Thoracic aorta (tissue), 2 donors: ENCODE results near the gene SSR3. TPM values are rescaled to one million over a fixed set of nuclear protein-coding genes. Genes with fewer than 3 reads are reported as not detected.

Experiments
- ATAC-seq: fragments of 150-250 bp; one replicate; pipeline ENCODE4 v1.8.0; 2017; ENCODE audit warnings: low read depth; ENCODE audit not compliant: insufficient number of reproducible peaks, low FRiP score
- DNase-seq: peaks from one replicate; pipeline ENCODE4 v3.0.0-alpha.2; 2020; ENCODE audit warnings: low spot score
- H3K27ac ChIP-seq, 2 donors: fragments of 200-600 bp; sonication (generic); 1 replicate in 1 of 2; 2 replicates in 1 of 2; pipeline ENCODE4 v1.5.1; 2016; ENCODE audit warnings: mild to moderate bottlenecking in 2 of 2, moderate library complexity in 2 of 2
- H3K27me3 ChIP-seq: fragments of 200-600 bp; sonication (generic); replicated peaks from 2 replicates; pipeline ENCODE4 v1.6.0; 2016; ENCODE audit warnings: mild to moderate bottlenecking; ENCODE audit not compliant: insufficient read depth
- H3K36me3 ChIP-seq: fragments of 200-600 bp; sonication (generic); one replicate; pipeline ENCODE4 v1.5.1; 2016
- H3K4me1 ChIP-seq, 2 donors: fragments of 200-600 bp; sonication (generic); 1 replicate in 1 of 2; 2 replicates in 1 of 2; pipeline versions ENCODE4 v1.5.1 to v1.6.0; 2016; ENCODE audit warnings: low read depth in 2 of 2, mild to moderate bottlenecking in 1 of 2; ENCODE audit not compliant: control insufficient read depth in 1 of 2
- H3K4me3 ChIP-seq: fragments of 200-600 bp; sonication (generic); 2 replicates; pipeline ENCODE4 v1.5.1; 2016; ENCODE audit warnings: mild to moderate bottlenecking
- H3K9me3 ChIP-seq: fragments of 200-600 bp; sonication (generic); 2 replicates; pipeline ENCODE4 v1.5.1; 2016
- CTCF ChIP-seq: fragments of 200-600 bp; sonication (generic); IDR thresholded peaks from one replicate; pipeline ENCODE4 v1.5.1; 2019; ENCODE audit warnings: antibody characterized with exemption
- total RNA-seq, 2 donors: library from RNA; depleted of rRNA; stranded (reverse); fragments of >200 nt; gene quantifications; one replicate each; pipeline versions ENCODE4 v1.1.0 to v1.2.3, GENCODE V29; 2016

Gene SSR3
- total RNA-seq, 2 donors from 2014 or later, result 94.0 to 107 TPM

GRCh38 chr3:156542101-156543042, 12.5 kb downstream of the SSR3 start:
- H3K9me3 ChIP-seq, result no peaks in the 10 kb centered on the region
- peak overlapping the region; percentile 25 to 75 for H3K27ac ChIP-seq
- ATAC-seq (no peak), DNase-seq (no peak)
- no peak overlapping the region for H3K4me3 ChIP-seq
- H3K4me1 ChIP-seq, result peaks cover 14 to 67% of the 10 kb centered on the region in 2 donors
- peaks cover 3% of the 10 kb centered on the region for H3K36me3 ChIP-seq
- no peak for TF ChIP-seq CTCF
- H3K27me3 ChIP-seq, result no peaks in the 10 kb centered on the region

- Histone ChIP-seq H3K9me3 (no peaks in the 10 kb centered on the region), H3K27me3 (no peaks in the 10 kb centered on the region), H3K27ac (no peak overlapping the region), H3K36me3 (peaks cover 6% of the 10 kb centered on the region), H3K4me3 (no peak overlapping the region), H3K4me1 (peaks cover 17 to 55% of the 10 kb centered on the region in 2 donors)
- DNase-seq (no peak), ATAC-seq (no peak)
- no peak for TF ChIP-seq CTCF
Measured at GRCh38 chr3:156539802-156540201, 15.1 kb downstream of the SSR3 start.

- H3K4me3 ChIP-seq, result no peak overlapping the region
- H3K27ac ChIP-seq, result no peak overlapping the region
- H3K36me3 ChIP-seq, result peaks cover 6% of the 10 kb centered on the region
- DNase-seq (no peak), ATAC-seq (no peak)
- TF ChIP-seq CTCF, result no peak
- H3K4me1 ChIP-seq, result peaks cover 17 to 54% of the 10 kb centered on the region in 2 donors
- no peaks in the 10 kb centered on the region for H3K27me3 ChIP-seq
- H3K9me3 ChIP-seq, result no peaks in the 10 kb centered on the region
Measured at GRCh38 chr3:156539051-156539450, 15.9 kb downstream of the SSR3 start.

GRCh38 chr3:156536524-156537316, 18.2 kb downstream of the SSR3 start:
- no peak for TF ChIP-seq CTCF
- H3K27ac ChIP-seq, result no peak overlapping the region
- ATAC-seq, result no peak

GRCh38 chr3:156535798-156536197, 19.1 kb downstream of the SSR3 start:
- ATAC-seq (no peak), DNase-seq (no peak)
- TF ChIP-seq CTCF, result no peak
- no peaks in the 10 kb centered on the region for H3K9me3 ChIP-seq
- H3K27me3 ChIP-seq, result no peaks in the 10 kb centered on the region
- peaks cover 2 to 21% of the 10 kb centered on the region in 2 donors for H3K4me1 ChIP-seq
- peak overlapping the region; percentile 42 to 50 for H3K27ac ChIP-seq
- peaks cover 6% of the 10 kb centered on the region for H3K36me3 ChIP-seq
- no peak overlapping the region for H3K4me3 ChIP-seq

More at GRCh38 chr3:156536524-156537316, 18.2 kb downstream of the SSR3 start:
- Histone ChIP-seq H3K9me3 (no peaks in the 10 kb centered on the region), H3K4me1 (peaks cover 2 to 30% of the 10 kb centered on the region in 2 donors), H3K27me3 (no peaks in the 10 kb centered on the region), H3K4me3 (no peak overlapping the region), H3K36me3 (peaks cover 6% of the 10 kb centered on the region)
- no peak for DNase-seq
